Pancreas (tissue), 10 donors: Measurements from ENCODE around the gene UCN. TPM values are rescaled to one million over a fixed set of nuclear protein-coding genes. Genes with fewer than 3 reads are reported as not detected.

Experiments used
- ATAC-seq, 4 donors: fragments of 200-7000 bp; cut with Tn5 transposase; one replicate each; pipeline versions ENCODE4 v1.8.0 to v1.9.1; 2020; ENCODE audit warnings: mild to moderate bottlenecking in 4 of 4, moderate library complexity in 4 of 4
- DNase-seq, 6 donors: peaks; one replicate each; pipeline ENCODE4 v3.0.0-alpha.2; 2020
- FAIRE-seq: peaks from 2 replicates; lab custom pipeline; 2012; peaks lifted over from hg19 to GRCh38; lab: Jason Lieb, UNC
- H3K27ac ChIP-seq, 4 donors: fragments of 200-600 bp; sonication (generic); 1 replicate in 3 of 4; 2 replicates in 1 of 4; pipeline versions ENCODE4 v1.5.0 to v1.8.0; 2020
- H3K27me3 ChIP-seq, 4 donors: fragments of 200-600 bp; one replicate each; pipeline ENCODE4 v1.8.0; 2021
- H3K36me3 ChIP-seq, 3 donors: fragments of 200-600 bp; sonication (generic) in 1 of 3; one replicate each; pipeline versions ENCODE4 v1.5.0 to v1.8.0; 2020 to 2021
- H3K4me1 ChIP-seq, 3 donors: fragments of 200-600 bp; one replicate each; pipeline ENCODE4 v1.8.0; 2021
- H3K4me3 ChIP-seq, 4 donors: fragments of 200-600 bp; sonication (generic) in 2 of 4; one replicate each; pipeline versions ENCODE4 v1.5.0 to v1.8.0; 2020 to 2021
- H3K9me3 ChIP-seq, 4 donors: fragments of 200-600 bp; one replicate each; pipeline ENCODE4 v1.8.0; 2021
- WGBS, 2 donors: extraction: QIAGEN DNeasy Blood & Tissue Kit; methylation state at CpG; one replicate each; pipeline ENCODE4 v1.1.7; 2013; 5-methylcytosine and 5-hydroxymethylcytosine counted together
- intact Hi-C, 3 donors: fragments of 100-400 bp; cut with DNase I; formaldehyde crosslinking; loops; one replicate each; pipeline versions ENCODE4 v1.11.1 to v1.14.2; 2022
- polyA plus RNA-seq, 2 donors: library from polyadenylated mRNA; stranded (reverse); fragments of 200-250 nt; gene quantifications; one replicate each; pipeline ENCODE4 v1.2.3, GENCODE V29; 2013
- total RNA-seq, 6 donors: library from RNA; stranded (reverse); fragmentation: NEBNext Ultra II Directional in 4 of 6; extraction: Animal tissue kit (Norgen Biotek cat#: 25700) in 4 of 6; gene quantifications; one replicate each; pipeline versions ENCODE4 v1.2.1 to v1.2.4, GENCODE V29; 2021 to 2023
- TF ChIP-seq, protein P1 (sequence below), 4 donors: fragments of 200-600 bp; sonication (generic) in 3 of 4; IDR thresholded peaks; one replicate each; pipeline versions ENCODE4 v1.5.0 to v1.8.0; 2021; ENCODE audit warnings: antibody characterized with exemption in 4 of 4
- donor health status: healthy with polysubstance abuse.
- donor health status: DM: no; HTN: no; CAD: no; lungs with moderate emphysema.
- donor health status: DM: no; HTN: no; CAD: no.
- donor health status: control.
- donor health status: control.
- donor health status: Bipolar disorder and iron deficiency.
- donor health status: DM: yes; HTN: yes; CAD: no.
- donor health status: DM: no; HTN: no; CAD: no.
- donor health status: DM: no; HTN: no; CAD: no.
- donor health status: DM: yes; HTN: yes; CAD: no.

UCN gene
- total and polyA plus RNA-seq, 8 donors, result 0.51 to 4.6 (median 0.86) TPM

DNA sequence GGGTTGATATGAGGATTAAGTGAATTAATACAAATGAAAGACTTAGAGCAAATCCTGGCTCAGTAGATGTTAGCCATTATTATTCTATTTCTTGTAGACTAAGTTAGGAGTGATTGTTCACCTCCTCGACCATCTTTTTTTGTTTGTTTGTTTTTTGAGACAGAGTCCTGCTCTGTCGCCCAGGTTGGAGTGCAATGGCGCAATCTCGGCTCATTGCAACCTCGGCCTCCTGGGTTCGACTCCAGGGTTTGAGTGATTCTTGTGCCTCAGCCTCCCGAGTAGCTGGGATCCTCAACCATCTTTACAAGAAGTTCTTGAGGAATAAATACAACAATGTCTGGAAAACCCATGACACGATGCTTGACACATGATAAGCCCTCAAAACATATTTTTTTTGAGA, 13.3 kb downstream of the UCN start:
- no peaks in the 10 kb centered on the region for H3K9me3 ChIP-seq
- TF ChIP-seq, protein P1, sequence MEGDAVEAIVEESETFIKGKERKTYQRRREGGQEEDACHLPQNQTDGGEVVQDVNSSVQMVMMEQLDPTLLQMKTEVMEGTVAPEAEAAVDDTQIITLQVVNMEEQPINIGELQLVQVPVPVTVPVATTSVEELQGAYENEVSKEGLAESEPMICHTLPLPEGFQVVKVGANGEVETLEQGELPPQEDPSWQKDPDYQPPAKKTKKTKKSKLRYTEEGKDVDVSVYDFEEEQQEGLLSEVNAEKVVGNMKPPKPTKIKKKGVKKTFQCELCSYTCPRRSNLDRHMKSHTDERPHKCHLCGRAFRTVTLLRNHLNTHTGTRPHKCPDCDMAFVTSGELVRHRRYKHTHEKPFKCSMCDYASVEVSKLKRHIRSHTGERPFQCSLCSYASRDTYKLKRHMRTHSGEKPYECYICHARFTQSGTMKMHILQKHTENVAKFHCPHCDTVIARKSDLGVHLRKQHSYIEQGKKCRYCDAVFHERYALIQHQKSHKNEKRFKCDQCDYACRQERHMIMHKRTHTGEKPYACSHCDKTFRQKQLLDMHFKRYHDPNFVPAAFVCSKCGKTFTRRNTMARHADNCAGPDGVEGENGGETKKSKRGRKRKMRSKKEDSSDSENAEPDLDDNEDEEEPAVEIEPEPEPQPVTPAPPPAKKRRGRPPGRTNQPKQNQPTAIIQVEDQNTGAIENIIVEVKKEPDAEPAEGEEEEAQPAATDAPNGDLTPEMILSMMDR (IDR thresholded peaks at IDR 0.05), result no peak
- intact Hi-C loops, result no loop called here
- FAIRE-seq (no peak), DNase-seq (no peak), ATAC-seq (no peak)
- no peaks in the 10 kb centered on the region for H3K36me3 ChIP-seq
- 75 to 76% methylated on average over 8 of the region's 8 CpGs for WGBS, 2 donors
- H3K27ac ChIP-seq, result no peak overlapping the region
- H3K4me1 ChIP-seq, result peaks cover 0 to 12% (median 0%) of the 10 kb centered on the region in 3 donors
- H3K4me3 ChIP-seq, result no peak overlapping the region
- H3K27me3 ChIP-seq, result no peaks in the 10 kb centered on the region

GRCh38 chr2:27291865-27292264, 16.4 kb downstream of the UCN start:
- FAIRE-seq, result no peak
- Histone ChIP-seq H3K27ac (no peak overlapping the region), H3K9me3 (no peaks in the 10 kb centered on the region), H3K4me1 (peaks cover 0 to 12% (median 0%) of the 10 kb centered on the region in 3 donors), H3K4me3 (no peak overlapping the region), H3K27me3 (no peaks in the 10 kb centered on the region), H3K36me3 (no peaks in the 10 kb centered on the region)
- no peak for ATAC-seq
- DNase-seq, result no peak
- intact Hi-C loops, result no loop called here
- WGBS, 2 donors, result 46 to 47% methylated on average over 6 of the region's 6 CpGs
- TF ChIP-seq, protein P1 (IDR thresholded peaks at IDR 0.05), result no peak

- no peak overlapping the region for H3K4me3 ChIP-seq
- no peak for ATAC-seq
- 88 to 93% methylated on average over 5 of the region's 5 CpGs for WGBS, 2 donors
- TF ChIP-seq, protein P1 (IDR thresholded peaks at IDR 0.05), result no peak
- no peak for FAIRE-seq
- no peak overlapping the region for H3K27ac ChIP-seq
- DNase-seq, result no peak
- no peaks in the 10 kb centered on the region for H3K36me3 ChIP-seq
- H3K9me3 ChIP-seq, result no peaks in the 10 kb centered on the region
- H3K4me1 ChIP-seq, result peaks cover 0 to 12% (median 0%) of the 10 kb centered on the region in 3 donors
- no peaks in the 10 kb centered on the region for H3K27me3 ChIP-seq
- intact Hi-C loops, result no loop called here
These were observed 17.7 kb downstream of the UCN start for GRCh38 chr2:27290549-27290948.

- H3K9me3 ChIP-seq, result no peaks in the 10 kb centered on the region
- no peak overlapping the region for H3K27ac ChIP-seq
- H3K4me3 ChIP-seq, result no peak overlapping the region
- FAIRE-seq, result no peak
- TF ChIP-seq, protein P1 (IDR thresholded peaks at IDR 0.05), result no peak
- WGBS, 2 donors, result 42 to 59% methylated on average over 3 of the region's 3 CpGs
- no peaks in the 10 kb centered on the region for H3K36me3 ChIP-seq
- H3K27me3 ChIP-seq, result no peaks in the 10 kb centered on the region
- peaks cover 0 to 10% (median 0%) of the 10 kb centered on the region in 3 donors for H3K4me1 ChIP-seq
- DNase-seq, result no peak
- intact Hi-C loops, result no loop called here
- no peak for ATAC-seq
These were observed 19.6 kb downstream of the UCN start for GRCh38 chr2:27288610-27289009.

- intact Hi-C loops, result no loop called here
- FAIRE-seq, result no peak
- WGBS, 2 donors, result 52 to 66% methylated on average over 6 of the region's 6 CpGs
These were observed 22.8 kb downstream of the UCN start for GRCh38 chr2:27285481-27285880.

More at GRCh38 chr2:27285481-27285880, 22.8 kb downstream of the UCN start:
- Histone ChIP-seq H3K27me3 (no peaks in the 10 kb centered on the region), H3K9me3 (no peaks in the 10 kb centered on the region), H3K4me3 (no peak overlapping the region), H3K27ac (no peak overlapping the region), H3K36me3 (no peaks in the 10 kb centered on the region), H3K4me1 (no peaks in the 10 kb centered on the region)
- DNase-seq (no peak), ATAC-seq (no peak)
- TF ChIP-seq, protein P1 (IDR thresholded peaks at IDR 0.05), result no peak
